ENCODE data around the gene NRXN3.

Gene NRXN3

DNA sequence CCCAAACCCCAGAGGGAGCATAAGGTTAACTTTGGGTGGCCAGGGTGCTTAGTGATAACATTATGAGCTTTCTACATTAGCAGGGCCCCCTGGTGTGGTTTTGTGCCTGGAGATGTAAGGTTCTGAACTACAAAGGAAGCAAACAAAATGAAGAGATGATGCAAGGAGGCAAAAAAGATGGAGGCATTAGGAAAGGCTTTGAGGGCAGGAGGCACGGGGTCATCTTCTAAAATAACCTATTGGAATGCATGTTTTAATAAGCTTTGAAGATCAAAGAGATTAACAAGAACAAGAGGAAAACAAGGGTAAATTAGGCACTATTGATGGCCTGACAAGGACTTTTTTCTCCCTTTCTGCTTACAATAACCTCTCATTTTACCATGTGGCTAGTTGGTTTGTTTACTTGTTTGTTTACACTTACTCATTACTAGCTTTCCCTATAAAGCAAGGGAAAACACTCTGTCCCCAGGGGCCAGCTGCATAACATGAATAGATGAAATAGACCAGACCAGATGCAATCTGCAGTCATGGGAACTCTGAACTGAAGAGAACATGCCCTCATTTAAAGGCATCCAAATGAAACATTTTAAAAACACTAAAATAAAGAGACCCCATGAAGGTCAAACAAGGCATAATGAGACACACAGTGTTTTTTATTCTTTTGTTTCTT lies 1650.8 kb downstream of the NRXN3 start:
- H3K27ac Mint-ChIP-seq = peak overlapping the region; percentile 52
- peaks cover 3% of the 10 kb centered on the region for H3K27me3 Mint-ChIP-seq (ENCODE audit: low read depth, poor library complexity)
- TF ChIP-seq, protein P1, sequence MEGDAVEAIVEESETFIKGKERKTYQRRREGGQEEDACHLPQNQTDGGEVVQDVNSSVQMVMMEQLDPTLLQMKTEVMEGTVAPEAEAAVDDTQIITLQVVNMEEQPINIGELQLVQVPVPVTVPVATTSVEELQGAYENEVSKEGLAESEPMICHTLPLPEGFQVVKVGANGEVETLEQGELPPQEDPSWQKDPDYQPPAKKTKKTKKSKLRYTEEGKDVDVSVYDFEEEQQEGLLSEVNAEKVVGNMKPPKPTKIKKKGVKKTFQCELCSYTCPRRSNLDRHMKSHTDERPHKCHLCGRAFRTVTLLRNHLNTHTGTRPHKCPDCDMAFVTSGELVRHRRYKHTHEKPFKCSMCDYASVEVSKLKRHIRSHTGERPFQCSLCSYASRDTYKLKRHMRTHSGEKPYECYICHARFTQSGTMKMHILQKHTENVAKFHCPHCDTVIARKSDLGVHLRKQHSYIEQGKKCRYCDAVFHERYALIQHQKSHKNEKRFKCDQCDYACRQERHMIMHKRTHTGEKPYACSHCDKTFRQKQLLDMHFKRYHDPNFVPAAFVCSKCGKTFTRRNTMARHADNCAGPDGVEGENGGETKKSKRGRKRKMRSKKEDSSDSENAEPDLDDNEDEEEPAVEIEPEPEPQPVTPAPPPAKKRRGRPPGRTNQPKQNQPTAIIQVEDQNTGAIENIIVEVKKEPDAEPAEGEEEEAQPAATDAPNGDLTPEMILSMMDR (IDR thresholded peaks at IDR 0.05) = no peak
- peaks cover 17% of the 10 kb centered on the region for H3K36me3 Mint-ChIP-seq (ENCODE audit: low read depth)
- no peak for DNase-seq
- H3K4me3 Mint-ChIP-seq = peak overlapping the region; percentile 5
- peaks cover 10% of the 10 kb centered on the region for H3K9me3 Mint-ChIP-seq
- peaks cover 57% of the 10 kb centered on the region for H3K4me1 Mint-ChIP-seq

DNA sequence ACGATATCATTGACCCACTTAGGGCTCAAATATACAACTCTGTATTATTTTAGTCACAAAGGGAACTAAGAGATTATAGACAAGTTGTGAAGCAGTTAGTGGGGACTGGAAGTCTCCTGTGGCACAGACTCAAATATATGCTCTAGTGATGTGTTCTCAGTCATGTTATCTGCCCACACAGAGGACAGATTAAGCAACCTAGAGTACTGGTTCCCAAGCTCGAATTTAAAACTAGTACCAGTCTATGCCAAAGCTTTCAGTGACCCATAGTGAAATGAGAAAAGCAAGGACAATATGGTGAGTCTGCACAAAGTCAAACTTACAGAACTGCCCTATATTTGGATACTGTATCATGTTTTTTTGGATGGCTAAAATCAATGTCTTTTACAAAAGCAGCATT lies 1651.9 kb downstream of the NRXN3 start:
- H3K4me1 Mint-ChIP-seq = peaks cover 57% of the 10 kb centered on the region
- no peak overlapping the region for H3K27ac Mint-ChIP-seq
- H3K36me3 Mint-ChIP-seq (ENCODE audit: low read depth) = peaks cover 20% of the 10 kb centered on the region
- H3K4me3 Mint-ChIP-seq = no peak overlapping the region
- TF ChIP-seq, protein P1 (IDR thresholded peaks at IDR 0.05) = no peak
- DNase-seq = no peak
- H3K9me3 Mint-ChIP-seq = peaks cover 10% of the 10 kb centered on the region
- peaks cover 3% of the 10 kb centered on the region for H3K27me3 Mint-ChIP-seq (ENCODE audit: low read depth, poor library complexity)

DNA sequence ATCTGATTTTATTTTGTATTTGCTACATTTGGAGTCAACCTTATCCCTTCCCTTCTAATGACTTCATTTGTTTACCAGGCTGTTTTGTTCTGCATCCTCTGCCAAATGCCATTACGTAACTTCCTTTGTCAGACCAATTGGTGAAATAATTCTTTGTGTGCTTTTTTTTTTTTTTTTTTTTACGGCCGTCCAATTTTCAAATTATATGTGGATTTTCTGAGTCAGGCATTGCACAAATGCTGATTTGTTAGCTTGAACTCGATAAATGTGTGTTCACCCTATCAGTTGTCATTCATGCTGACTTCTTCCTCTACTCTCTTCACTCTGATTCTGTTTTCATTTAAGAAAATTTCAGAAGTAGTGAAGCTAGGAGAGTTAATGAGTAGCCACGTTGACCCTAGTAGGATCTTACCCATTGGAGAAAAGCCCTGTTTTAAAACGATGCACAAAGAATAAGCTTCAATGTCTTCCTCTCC lies 1654.9 kb downstream of the NRXN3 start:
- Mint-ChIP-seq H3K36me3 (ENCODE audit: low read depth) (peaks cover 15% of the 10 kb centered on the region), H3K27me3 (ENCODE audit: low read depth, poor library complexity) (peaks cover 3% of the 10 kb centered on the region), H3K4me1 (peaks cover 51% of the 10 kb centered on the region), H3K9me3 (no peaks in the 10 kb centered on the region), H3K4me3 (no peak overlapping the region), H3K27ac (peak overlapping the region; percentile 16)
- no peak for DNase-seq
- TF ChIP-seq, protein P1 (IDR thresholded peaks at IDR 0.05) = no peak

DNA sequence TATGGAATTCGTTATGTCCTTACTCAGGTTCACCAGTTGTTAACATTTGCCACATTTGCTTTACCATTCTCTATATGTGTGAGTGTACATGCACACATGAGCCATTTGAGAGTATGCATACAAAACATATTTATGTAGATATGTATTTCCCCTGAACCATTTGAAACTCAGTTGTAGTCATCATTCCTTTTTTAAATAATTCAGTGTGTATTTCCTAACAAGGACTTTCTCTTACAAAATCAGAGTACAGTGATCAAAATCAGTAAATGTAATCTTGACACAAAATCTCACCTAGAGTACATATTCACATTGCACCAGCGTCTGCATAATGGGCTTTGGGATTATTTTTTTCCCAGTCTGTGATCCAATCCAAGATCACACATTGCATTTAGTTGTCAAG lies 1656.2 kb downstream of the NRXN3 start:
- Mint-ChIP-seq H3K9me3 (no peaks in the 10 kb centered on the region), H3K4me1 (peaks cover 47% of the 10 kb centered on the region), H3K36me3 (ENCODE audit: low read depth) (peaks cover 14% of the 10 kb centered on the region), H3K4me3 (no peak overlapping the region), H3K27ac (no peak overlapping the region), H3K27me3 (ENCODE audit: low read depth, poor library complexity) (peaks cover 3% of the 10 kb centered on the region)
- DNase-seq = no peak
- TF ChIP-seq, protein P1 (IDR thresholded peaks at IDR 0.05) = no peak

DNA sequence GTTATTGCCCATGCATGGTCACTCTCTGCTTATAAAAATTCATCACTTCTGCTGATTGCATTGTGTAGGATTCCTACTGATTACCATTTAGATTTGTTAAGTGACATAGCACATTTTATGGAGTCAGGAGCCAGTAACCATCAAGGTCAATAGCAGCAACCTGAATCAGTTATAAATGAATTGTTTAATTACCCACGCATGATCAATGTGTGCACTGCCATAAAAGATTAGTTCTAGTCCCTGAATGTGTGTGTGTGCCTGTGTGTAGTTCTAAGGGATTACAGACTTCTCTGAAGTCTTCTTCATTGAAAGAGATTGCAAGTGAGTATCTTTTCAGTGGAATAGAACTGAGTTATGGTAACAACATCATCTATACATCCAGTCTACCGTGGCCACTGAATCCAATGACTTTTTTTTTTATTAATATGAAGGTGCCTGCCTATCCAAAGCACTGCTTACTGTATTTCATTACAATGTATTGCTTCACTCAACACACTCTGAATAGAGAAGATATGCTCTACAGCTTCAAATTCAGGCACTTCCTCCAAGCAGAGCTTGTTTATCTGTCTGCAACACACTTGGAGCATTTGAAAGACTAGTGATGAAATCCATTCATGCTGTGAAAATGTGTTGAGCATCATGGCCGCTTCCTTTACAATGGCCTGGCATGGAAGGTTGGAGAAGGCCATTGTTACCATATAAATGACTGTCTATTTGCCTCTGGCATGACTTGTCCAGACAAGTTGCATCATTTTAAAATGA lies 1659.4 kb downstream of the NRXN3 start:
- Mint-ChIP-seq H3K4me1 (peaks cover 29% of the 10 kb centered on the region), H3K36me3 (ENCODE audit: low read depth) (peaks cover 14% of the 10 kb centered on the region)
- TF ChIP-seq, protein P1 (IDR thresholded peaks at IDR 0.05) = no peak

More for the DNA sequence above, 1659.4 kb downstream of the NRXN3 start:
- Mint-ChIP-seq H3K27me3 (ENCODE audit: low read depth, poor library complexity) (no peaks in the 10 kb centered on the region), H3K9me3 (no peaks in the 10 kb centered on the region), H3K4me3 (no peak overlapping the region), H3K27ac (no peak overlapping the region)
- no peak for DNase-seq

Data from nephron progenitor cell (in vitro differentiated cells).